GM12874 (cell line): ENCODE results near the gene TMCO2.

Experiments used
- CTCF ChIP-seq: IDR thresholded peaks from 2 replicates; pipeline ENCODE4 v1.5.1; 2011; ENCODE audit warnings: low read depth, mild to moderate bottlenecking, control low read depth, low read length, moderate library complexity; ENCODE audit not compliant: insufficient read depth

The TMCO2 gene

GRCh38 chr1:40299366-40300248 lies 51.9 kb downstream of the TMCO2 start:
- TF ChIP-seq CTCF: no peak

DNA sequence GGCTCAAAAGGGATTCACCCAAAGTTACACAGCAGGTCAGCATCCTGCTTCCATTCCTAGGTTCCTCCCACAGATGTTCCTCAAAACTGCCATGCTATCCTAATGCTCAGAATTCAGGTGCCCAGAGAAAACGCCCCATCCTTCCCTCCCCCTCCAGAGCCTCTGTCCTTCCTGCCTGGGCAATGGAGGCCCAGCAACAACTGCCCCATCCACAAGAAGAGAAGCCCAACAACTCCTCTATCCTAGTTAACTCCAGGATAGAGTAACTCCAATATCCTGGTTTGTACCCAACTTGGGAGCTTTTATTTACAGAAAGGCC lies 52.5 kb downstream of the TMCO2 start:
- no peak for TF ChIP-seq CTCF

DNA sequence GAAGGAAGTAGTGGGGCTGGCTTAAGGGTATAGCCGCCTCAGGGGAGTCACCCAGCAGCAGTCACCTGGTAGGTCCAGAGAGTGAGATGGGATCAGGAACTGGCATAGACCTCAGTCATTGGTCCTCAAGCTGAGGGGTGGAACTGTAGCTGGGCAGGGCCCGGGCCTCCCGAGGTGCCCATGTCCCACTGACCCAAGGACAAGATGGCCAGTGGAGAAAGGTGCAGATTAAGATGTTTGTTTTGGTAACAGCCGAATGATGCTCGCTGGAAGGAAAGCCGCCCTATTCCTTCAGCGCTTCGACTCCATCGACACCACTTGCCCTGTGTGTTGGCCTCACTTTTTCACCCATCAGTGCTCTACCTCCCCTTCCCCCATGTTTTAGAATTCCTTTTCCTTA lies 52.9 kb downstream of the TMCO2 start:
- no peak for TF ChIP-seq CTCF

GRCh38 chr1:40301066-40301465 lies 53.3 kb downstream of the TMCO2 start:
- no peak for TF ChIP-seq CTCF
